Stimulated activated CD4-positive, alpha-beta T cell treated with anti-CD3 and anti-CD28 coated beads, TNF-alpha, amount 100 ng/mL, for 24 hours (primary cell): ENCODE data around the gene CWC25.
"Not testable (repeated sequence)": the region's sequence is repeated elsewhere in the genome, so short reads cannot be mapped to it uniquely, and the experiment has no call there.

Experiments
- DNase-seq, 3 experiments: peaks; one replicate each; pipeline ENCODE4 v3.0.0-alpha.2; 2020; ENCODE audit warnings: low read depth in 3 of 3

Gene CWC25

DNA sequence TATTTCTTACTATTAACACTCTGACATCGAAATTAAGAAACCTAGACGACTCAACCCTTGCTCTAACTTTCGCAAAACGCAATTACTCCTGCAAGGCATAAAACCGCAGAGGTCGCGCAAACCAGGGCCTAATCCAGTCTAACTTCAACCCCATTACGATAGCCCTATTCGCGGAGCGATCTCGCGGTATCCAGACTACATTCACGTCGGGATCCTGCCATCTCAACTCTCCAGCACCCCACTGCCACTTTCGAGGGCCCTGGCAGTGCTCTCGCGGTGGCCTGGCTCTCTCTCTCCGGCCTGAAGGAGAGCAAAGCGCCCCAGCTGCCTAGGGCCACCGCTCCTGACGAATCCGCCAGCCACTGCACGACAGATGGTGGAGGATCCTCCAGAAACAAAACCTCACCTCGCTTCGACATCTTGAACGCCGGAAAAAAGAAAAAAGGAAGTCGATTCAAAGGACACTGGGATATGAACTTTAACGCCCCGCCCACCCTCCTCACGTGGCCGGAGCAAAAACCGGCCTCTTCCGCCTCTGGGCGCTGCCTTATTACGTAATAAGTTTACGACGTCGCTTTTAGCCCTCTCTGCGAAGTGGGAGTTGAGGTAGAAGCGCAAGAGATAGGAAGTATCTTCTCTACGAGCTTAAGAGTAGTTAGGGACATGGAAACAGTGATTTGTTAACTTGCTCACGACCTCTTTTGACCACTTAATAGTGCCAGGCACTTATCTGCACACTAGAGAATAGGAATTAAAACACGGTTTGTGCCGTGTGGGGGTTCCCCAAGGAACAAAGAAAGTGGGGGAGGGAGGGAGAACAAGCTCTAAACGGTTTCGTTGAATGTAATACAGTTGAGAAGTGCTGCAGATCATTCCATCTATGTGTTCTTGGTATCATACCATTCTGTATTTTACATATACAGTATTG, 28.4 kb upstream of the CWC25 start, which contains the start of gene RPL23:
Gene RPL23, minus strand, starts transcription at position 430 of the 928 bp plus-strand sequence. Its CDS starts 11 bp downstream, at position 419.
- DNase-seq = peak; percentile 81 to 90 (median 89)

DNA sequence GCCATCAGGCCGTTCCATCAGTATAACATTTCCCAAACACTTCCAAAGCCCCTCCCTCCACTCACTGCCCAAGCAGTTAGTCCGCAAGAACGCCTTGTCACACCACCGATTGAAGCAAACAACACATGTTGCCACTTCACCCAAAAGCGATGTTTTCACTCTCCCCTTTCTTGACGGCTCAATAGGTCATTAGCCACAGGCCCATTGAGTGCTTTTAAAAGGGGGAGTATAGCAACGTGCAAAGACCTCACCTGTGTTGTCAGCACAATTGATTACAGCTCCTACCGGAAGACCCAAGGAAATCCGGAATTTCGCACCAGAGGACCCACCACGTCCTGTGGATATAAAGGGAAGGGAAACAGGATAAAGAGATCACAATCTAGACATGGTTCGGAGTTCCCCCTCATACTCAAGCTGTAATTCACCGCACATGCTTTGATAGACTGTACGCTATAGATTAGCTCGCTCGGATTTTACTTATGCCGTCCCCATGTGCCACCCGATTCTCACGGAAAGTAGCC, 27.7 kb upstream of the CWC25 start:
- no peak for DNase-seq

DNA sequence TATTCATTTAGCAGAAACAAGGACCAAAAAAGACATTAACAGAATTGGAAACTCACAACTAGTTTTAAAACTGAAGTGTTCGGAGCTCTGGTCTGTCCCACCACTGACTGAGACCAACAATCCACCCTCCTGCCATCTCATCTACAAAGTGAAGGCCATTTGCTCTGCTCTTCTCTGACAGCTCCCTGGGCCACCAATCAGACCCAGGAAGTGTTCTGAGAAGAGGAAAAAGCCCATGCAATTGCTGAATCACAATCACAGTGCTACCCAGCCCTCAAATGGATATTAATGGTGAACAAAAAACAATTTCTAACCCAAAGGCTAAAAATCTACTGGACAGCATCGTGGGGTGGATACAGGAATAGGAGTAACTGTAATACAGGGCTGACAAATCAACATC, 26.3 kb upstream of the CWC25 start:
- no peak for DNase-seq

DNA sequence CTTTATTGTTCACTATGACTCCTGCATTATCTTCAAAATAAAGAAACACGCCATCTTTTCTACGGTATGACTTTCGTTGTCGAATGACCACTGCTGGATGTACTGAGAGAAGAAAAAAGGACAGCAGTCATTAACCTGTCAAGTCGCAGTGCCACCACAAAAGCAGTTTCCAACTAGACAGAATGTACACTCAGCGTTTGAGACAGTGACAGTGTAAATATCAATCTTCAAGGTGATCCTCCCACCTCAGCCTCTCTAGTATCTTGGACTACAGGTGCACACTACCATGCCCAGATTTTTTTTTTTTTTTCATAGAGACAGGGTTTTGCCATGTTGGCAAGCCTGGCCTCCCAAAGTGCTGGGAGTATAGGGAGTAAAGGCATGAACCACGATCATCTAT, 25.3 kb upstream of the CWC25 start:
- no peak for DNase-seq

DNA sequence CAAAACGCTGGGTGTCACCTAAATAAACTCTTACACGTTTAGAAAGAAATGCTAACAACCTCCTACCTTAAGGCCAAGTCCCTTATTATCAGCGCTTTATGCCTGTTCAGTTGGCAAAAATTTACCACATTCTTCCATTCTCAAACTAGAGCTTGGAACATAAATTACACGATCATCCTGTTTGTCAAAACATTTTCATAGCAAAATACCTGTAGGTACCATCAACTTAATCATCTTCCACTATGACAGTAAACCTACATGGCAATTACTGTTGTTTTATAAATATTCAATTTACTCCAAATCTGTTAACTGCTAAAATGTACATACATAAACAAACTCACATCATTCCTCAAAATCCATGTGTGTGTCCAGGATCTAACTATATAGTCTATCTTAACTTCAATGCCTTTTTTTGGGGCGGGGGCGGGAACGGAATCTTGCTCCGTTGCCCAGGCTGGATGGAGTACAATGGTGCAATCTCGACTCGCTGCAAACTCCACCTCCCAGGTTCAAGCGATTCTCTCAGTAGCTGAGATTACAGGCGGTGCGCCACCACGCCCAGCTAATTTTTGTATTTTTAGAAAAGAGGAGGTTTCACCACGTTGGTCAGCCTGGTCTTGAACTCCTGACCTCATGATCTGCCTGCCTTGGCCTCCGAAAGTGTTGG, 24.0 kb upstream of the CWC25 start:
- DNase-seq = no peak

DNA sequence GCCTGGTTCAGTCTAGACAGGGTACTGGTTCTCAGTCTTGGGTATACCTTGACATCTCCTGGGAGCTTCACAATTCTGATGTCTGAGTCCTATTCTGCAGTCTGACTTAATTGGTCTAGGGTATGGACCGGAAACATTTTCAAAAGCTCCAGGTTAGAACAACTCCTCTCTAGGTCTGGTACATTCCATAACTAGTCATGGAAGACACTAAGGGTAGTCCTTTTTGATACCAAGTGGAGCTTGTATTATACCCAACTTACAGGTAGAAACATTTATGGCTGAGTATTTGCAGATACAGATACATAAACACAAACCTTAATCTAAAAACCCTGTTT, 23.4 kb upstream of the CWC25 start:
- DNase-seq = no peak

DNA sequence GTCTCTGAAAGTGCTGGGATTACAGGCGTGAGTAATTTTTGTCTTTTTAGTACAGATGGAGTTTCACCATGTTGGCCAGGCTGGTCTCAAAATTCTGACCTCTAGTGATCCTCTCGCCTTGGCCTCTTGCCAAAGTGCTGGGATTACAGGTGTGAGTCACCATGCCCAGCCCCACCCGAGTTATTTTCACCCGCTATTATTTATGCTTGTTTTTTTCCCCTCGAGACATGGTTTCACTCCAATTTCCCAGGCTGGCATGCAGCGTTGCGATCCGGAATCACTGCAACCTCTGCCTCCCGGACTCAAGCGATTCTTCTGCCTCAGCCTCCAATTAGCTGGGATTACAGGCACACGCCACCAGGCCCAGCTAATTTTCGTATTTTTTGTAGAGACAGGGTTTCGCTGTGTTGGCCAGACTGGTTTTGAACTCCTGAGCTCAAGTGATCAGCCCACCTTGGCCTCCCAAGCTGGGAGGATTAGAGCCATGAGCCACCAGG, 19.2 kb upstream of the CWC25 start:
- DNase-seq = no peak

DNA sequence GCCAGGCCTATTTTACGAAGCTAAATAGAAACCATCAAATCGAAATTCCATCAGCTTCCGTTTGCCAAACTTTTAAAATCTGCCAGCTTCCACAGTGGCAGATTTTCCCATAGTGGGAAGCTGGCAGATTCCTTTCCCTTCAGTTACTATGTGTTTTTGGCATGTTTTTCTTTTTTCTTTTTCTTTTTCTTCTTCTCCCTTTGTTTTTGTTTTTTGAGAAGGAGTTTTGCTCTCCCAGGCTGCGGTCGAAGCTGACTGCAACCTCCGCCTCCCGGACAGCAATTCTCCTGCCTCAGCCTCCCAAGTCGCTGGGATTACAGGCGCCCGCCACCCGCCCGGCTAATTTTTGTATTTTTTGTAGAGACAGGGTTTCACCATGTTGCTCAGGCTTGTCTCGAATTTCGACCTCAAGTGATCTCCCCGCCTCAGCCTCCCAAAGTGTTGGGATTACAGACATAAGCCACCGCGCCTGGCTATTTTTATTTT, 684 bp upstream of the CWC25 start:
- no peak for DNase-seq

DNA sequence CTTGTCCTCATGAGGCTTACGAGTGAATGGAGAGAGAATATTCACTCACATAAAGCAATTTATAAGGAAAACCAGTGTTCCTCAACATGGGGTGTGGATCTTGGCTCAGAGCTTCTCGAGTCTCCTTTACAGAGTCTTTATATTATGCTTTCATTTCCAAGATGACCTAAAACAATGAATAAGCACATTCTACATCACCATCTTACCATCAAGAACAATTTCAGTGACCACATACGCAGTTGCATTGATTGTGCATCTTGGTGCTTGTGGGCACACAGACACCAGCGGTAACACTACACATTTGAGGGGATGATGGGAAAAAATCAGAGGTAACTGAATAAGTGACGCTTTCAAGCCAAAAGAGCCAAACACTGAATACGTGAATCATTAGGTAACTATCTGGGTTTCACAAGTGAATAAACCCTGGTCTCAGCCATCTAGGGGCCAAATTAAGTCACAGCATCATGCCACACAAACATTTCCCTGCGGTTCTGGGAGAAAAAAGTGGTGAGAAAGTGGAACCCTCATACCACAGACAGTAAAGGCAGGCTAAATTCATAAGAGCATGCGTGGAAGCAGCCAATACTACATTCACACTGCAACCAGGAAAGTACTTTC, 9.4 kb downstream of the CWC25 start:
- no peak for DNase-seq

DNA sequence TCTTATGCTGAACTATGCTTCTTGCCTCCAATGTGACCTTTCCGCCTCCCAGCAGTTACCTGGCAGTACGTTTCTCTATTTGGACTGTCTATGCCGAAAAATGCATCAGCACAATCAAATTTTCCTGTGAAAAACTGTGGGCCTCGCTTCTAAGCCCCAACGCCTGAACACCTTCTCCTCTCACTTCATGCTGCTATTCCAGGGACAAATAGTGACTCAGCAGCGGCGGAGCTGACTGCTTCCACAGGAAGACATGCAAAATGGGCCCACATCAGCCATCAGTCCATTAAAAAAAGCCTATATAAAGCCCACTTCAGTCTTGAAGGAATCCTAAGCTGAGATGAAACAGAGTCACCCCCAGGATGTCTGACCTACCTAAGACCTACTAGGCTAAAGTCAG, 15.3 kb downstream of the CWC25 start:
- DNase-seq = no peak

DNA sequence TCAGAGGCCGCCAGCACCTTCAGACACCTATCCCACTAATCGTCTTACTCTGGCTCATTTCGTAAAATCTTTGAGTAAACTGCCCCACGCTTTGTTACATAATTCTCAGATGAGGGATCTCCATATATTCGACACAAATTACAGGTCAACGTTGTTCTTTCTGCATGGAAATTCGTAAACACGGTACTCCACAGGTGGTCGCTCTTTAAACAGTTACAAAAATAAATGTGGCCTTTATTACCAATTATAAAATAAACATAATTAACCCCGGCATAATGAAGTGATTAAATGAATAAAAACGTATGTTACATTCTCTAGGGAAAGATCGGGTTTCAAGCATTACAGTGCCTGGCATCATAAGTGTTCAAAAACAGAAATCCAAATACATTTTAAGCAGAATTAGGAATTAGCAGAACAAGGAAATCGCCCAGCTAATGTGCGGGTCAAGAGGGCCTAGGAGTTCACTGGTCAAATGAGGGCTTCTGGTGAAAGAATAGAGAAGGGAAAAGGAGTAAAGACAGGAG, 24.8 kb downstream of the CWC25 start:
- no peak for DNase-seq

DNA sequence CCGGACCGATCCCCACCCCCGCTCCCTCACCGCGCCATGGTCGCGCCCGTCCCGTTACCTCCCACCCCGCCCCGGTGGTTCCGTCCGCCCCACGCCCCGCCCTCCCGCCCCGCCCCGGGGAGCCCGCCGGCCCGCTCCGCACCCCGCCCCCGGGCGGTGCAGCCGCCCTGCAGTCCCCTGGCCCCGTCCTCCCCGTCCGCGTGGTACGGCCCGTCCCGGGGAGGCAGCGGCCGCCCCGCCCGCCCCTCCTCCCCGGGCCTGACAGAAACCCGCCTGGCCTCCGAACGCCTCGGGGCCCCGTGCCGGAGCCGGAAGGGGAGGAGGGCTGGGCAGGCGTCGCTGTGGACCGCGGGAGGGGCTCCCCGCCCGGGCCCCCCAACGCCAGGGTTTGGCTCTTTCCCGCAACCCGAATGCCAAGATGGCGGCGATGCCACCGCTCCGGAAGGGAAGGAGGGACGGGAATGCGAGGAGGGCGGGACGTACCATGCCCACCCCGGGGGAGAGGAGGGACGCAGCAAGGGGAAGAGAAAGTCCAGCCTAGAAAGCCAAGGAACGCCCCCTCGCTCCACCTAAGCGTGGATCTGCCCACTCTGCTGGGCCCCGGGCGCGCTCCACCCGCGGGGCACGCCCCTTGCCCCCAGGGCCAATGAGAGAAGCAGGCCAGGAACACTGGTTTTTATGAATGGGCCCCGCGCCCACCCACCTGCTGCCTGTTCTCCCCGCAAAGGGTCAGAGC, 25.5 kb downstream of the CWC25 start, which contains the start of gene PIP4K2B:
Gene PIP4K2B, minus strand, starts transcription at position 56 of the 736 bp plus-strand sequence. CDS start 132 bp downstream, outside the sequence.
- peak; percentile 65 to 90 (median 76) for DNase-seq

DNA sequence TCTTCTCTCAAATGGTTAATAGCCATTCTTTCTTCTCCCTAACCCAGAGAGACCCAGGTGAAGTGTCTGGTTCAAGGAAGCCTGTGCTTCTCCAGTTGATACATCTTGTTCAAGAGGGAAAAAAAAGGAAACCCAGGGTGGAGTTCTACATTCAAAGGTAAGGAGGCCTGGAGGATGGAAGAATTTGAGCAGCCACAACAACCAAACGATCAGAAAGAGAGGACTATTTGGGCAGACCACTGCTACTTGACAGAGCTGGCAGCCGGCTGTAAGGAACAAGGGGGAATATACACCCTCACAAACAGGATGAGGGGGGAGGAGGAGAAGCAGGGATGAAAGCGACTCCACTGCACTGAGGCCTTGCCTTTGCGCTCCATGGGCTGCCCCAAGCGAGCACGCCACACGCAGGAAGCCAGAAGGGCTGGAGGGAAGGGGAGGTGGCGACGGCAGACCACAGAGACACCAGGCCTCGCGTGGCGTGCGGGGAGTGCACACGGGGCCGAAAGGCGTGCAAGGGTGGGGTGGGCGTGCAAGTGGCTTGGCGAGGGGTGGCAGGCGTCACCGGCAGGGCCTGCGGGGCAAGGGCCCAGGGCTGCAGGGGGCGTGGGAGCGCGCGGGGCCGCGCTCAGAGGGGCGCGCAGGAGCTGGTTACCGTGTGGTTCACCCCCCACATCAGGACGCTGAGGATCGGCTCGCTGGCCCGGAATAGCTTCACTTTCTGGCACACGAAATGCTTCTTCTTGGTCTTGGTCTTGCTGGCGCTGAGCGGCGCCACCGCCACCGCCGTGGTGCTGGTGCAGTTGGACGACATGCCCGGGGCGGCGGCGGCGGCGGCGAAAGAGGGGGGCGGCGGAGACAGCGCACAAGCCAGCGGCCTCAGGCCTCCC, 26.3 kb downstream of the CWC25 start:
- DNase-seq = peak; percentile 16 to 45 (median 24)

DNA sequence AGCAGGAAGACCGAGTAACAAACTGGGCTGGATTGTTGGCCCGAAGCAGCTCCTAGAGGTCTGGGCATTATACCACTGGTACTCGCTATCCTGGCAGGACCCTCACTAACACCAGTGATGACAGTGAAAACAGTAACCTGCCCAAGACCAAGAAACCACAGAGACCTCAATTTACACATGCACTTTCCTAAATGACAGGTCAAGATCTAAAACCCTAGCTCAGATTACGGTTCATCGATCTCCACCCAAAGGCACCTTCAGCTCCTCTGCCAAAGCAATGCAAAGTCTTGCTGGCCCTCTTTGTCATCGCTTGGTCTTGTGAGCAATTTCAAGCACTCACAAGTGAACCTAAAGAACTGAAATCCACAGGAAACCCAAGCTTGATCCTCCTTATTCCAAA, 27.3 kb downstream of the CWC25 start:
- DNase-seq = no peak

DNA sequence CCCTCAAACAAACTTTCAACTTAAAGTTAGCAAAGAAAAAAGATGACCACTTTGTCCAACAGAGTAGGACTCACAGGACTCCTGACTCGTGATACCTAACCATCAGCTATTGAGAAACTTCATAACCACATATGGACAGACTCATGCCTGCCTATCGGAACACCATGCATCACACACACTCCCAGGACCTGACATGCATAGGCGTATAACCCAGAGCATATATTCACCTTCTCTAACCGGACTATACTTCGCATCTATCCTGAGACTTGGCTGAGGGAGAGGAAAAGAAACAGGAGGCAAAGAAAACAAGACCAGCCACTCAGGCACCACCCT, 28.0 kb downstream of the CWC25 start:
- DNase-seq = no peak

DNA sequence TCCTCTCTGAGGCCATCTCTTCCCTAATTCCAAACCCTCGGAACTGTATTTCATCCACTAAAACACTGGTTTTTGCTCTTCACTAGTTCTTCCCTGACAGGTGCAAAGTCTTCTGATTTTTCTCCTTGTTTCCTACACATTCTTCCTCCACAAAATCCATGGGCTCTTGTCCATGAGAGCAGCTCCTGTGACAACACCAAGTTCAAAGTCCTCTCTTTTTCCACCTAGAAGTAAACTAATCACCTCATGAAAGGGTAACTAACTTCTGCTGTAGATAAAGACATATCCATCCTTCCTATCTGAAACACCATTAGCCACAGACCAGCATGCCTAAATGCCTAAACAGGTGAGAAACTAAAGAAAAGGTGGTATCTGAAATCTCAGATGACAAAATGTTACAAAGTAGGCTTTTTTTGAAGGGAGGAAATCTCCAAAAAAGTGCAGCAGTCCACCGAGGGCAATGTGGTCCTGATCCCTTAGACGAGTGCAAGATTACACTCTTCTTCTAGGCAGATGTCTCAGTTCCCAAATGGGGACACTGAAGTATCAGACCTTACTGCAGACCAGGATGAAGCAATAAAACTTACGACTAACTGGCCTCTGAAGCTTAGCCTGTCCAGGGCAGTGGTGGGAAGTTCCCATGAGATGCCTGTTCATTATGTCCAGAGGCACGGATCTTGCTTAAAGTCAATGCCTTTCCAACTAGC, 28.5 kb downstream of the CWC25 start:
- DNase-seq = no peak

DNA sequence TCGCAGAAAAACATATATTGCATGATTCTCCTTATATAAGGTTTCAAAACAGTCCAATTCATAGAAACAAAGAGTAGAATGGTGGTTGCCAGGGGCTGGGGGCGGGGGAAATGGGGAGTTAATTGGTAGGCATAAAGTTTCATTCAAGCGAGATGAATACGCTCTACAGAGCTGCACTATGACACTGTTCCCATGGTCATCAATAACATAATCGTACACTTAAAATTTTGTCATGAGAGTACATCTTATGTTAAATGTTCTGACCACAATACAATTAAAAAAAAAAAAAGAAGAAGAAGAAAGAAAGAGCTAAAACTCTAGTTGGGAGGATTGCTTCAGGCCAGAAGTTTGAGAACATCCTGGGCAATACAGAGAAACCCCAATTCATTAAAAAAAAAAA, 30.9 kb downstream of the CWC25 start:
- no peak for DNase-seq

DNA sequence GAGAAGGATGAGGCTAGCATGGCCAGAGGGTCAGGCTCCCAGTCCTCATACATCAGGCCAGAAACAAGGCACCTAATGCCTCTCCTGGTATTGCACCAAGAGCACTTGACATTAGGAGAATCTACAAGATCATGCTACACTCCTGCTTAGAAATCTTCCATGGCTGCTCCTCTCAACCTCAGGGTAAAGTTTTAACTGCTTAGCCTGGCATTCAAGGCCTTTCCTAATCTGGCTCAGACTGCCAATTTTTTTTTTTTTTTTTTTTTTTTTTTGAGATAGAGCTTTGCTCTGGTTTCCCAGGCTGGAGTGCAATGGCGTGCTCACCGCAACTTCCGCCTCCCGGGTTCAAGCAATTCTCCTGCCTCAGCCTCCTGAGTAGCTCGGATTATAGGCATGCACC, 34.0 kb downstream of the CWC25 start:
- DNase-seq = no peak

DNA sequence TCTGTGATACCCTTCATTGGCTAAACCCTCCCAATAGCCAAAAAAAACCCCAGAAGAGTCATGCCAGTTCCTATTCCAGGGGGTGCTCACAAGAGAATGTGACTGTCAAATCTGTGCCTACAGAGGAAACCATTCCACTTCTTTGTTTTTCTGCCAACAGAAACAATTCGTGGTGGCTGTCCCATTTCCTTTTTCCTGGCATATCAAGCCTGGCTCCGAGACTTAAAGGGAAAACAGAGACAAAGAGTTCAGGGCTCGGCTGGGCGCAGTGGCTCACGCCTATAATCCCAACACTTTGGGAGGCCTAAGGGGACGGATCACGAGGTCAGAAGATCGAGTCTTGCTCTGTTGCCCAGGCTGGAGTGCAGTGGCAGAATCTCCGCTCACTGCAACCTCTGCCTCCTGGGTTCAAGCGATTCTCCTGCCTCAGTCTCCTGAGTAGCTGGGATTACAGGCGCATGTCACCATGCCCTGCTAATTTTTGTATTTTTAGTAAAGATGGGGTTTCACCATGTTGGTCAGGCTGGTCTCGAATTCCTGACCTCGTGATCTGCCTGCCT, 34.9 kb downstream of the CWC25 start:
- not testable (repeated sequence) for DNase-seq
